GM18508 (cell line): ENCODE results near the gene ZNF547.

Source experiments
- ATAC-seq: cut with Tn5 transposase; IDR thresholded peaks from one replicate; pipeline ENCODE4 v1.9.1; 2021; ENCODE audit warnings: moderate number of reproducible peaks; ENCODE audit not compliant: insufficient read depth, unreplicated experiment

Gene ZNF547

GRCh38 chr19:57362997-57363687, at the start of gene ZNF547, which contains the start of gene TRAPPC2B:
Gene ZNF547 (plus strand): TSS chr19:57363551. CDS start chr19:57368556, 5,005 bp downstream.
Gene TRAPPC2B (plus strand): TSS chr19:57363551. CDS start chr19:57364834, 1,283 bp downstream.
- peak; percentile 94 for ATAC-seq

- ATAC-seq, result no peak
Observed at GRCh38 chr19:57314146-57314545, 49.2 kb upstream of the ZNF547 start.

- no peak for ATAC-seq
Observed at GRCh38 chr19:57317503-57317902, 45.8 kb upstream of the ZNF547 start.

GRCh38 chr19:57319869-57320179, 43.5 kb upstream of the ZNF547 start:
- peak; percentile 17 for ATAC-seq

- ATAC-seq, result peak; percentile 84
Observed at GRCh38 chr19:57320180-57321084, 42.9 kb upstream of the ZNF547 start, which contains the start of gene ZNF543. Gene ZNF543 (plus strand): TSS chr19:57320472. CDS start chr19:57320854, 382 bp downstream.

GRCh38 chr19:57321116-57321515, 42.2 kb upstream of the ZNF547 start:
- no peak for ATAC-seq

GRCh38 chr19:57321751-57322150, 41.6 kb upstream of the ZNF547 start:
- ATAC-seq, result no peak

GRCh38 chr19:57324992-57325391, 38.4 kb upstream of the ZNF547 start:
- ATAC-seq, result no peak

- no peak for ATAC-seq
Observed at GRCh38 chr19:57327993-57328392, 35.4 kb upstream of the ZNF547 start.

GRCh38 chr19:57334191-57334590, 29.2 kb upstream of the ZNF547 start:
- ATAC-seq, result no peak

- no peak for ATAC-seq
Observed at GRCh38 chr19:57338877-57339276, 24.5 kb upstream of the ZNF547 start.

GRCh38 chr19:57342582-57342981, 20.8 kb upstream of the ZNF547 start:
- ATAC-seq, result no peak

- no peak for ATAC-seq
Observed at GRCh38 chr19:57348136-57348535, 15.2 kb upstream of the ZNF547 start.

GRCh38 chr19:57350877-57351805, 12.2 kb upstream of the ZNF547 start, which contains the start of gene ZNF304:
Gene ZNF304 (plus strand): TSS chr19:57351271. CDS start chr19:57351665, 394 bp downstream.
- peak; percentile 87 for ATAC-seq

GRCh38 chr19:57351867-57352266, 11.5 kb upstream of the ZNF547 start:
- ATAC-seq, result no peak

GRCh38 chr19:57355916-57356315, 7.4 kb upstream of the ZNF547 start:
- no peak for ATAC-seq

- ATAC-seq, result no peak
Observed at GRCh38 chr19:57357406-57357805, 5.9 kb upstream of the ZNF547 start.

GRCh38 chr19:57359300-57359699, 4.1 kb upstream of the ZNF547 start:
- ATAC-seq, result no peak

- no peak for ATAC-seq
Observed at GRCh38 chr19:57362419-57362818, 932 bp upstream of the ZNF547 start.

- no peak for ATAC-seq
Observed at GRCh38 chr19:57363688-57364181, 384 bp downstream of the ZNF547 start.
